Panc1 (cell line): Measurements from ENCODE around the gene PGAM1.
"Not testable (repeated sequence)": the region's sequence is repeated elsewhere in the genome, so short reads cannot be mapped to it uniquely, and the experiment has no call there.

Experiments used
- POLR2AphosphoS5 ChIP-seq: IDR thresholded peaks from 2 replicates; pipeline ENCODE4 v1.6.1; 2012; ENCODE audit warnings: mild to moderate bottlenecking, low read depth, low read length, moderate library complexity
- SIN3A ChIP-seq: IDR thresholded peaks from 2 replicates; pipeline ENCODE4 v1.6.1; 2012; ENCODE audit warnings: low read depth, mild to moderate bottlenecking, low read length, moderate library complexity, borderline replicate concordance; ENCODE audit not compliant: insufficient read depth
- TF ChIP-seq, protein P1 (sequence below): fragments of 450-650 bp; IDR thresholded peaks from 2 replicates; pipeline ENCODE4 v1.5.1; 2017; ENCODE audit warnings: mild to moderate bottlenecking
- TF ChIP-seq, protein P2 (sequence below), 2 experiments: IDR thresholded peaks; 2 replicates each; pipeline ENCODE4 v1.6.1; 2011 to 2012; ENCODE audit warnings: low read depth in 2 of 2, control low read depth in 1 of 2, low read length in 1 of 2, mild to moderate bottlenecking in 1 of 2, moderate library complexity in 1 of 2; ENCODE audit not compliant: insufficient read depth in 1 of 2

DNA sequence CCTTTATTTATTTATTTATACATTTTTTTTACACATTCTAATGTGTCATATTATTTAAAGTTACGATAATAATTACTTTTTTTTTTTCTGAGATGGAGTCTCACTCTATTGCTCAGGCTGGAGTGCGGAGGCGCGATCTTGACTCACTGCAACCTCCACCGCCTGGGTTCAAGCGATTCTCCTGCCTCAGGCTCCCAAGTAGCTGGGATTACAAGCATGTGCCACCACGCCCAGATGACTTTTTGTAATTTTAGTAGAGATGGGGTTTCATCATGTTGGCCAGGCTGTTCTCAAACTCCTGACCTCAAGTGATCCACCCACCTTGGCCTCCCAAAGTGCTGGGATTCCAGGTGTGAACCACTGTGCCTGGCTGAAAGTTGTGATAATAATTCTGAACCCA, 19.5 kb upstream of the PGAM1 start:
- TF ChIP-seq, protein P1, sequence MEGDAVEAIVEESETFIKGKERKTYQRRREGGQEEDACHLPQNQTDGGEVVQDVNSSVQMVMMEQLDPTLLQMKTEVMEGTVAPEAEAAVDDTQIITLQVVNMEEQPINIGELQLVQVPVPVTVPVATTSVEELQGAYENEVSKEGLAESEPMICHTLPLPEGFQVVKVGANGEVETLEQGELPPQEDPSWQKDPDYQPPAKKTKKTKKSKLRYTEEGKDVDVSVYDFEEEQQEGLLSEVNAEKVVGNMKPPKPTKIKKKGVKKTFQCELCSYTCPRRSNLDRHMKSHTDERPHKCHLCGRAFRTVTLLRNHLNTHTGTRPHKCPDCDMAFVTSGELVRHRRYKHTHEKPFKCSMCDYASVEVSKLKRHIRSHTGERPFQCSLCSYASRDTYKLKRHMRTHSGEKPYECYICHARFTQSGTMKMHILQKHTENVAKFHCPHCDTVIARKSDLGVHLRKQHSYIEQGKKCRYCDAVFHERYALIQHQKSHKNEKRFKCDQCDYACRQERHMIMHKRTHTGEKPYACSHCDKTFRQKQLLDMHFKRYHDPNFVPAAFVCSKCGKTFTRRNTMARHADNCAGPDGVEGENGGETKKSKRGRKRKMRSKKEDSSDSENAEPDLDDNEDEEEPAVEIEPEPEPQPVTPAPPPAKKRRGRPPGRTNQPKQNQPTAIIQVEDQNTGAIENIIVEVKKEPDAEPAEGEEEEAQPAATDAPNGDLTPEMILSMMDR: not testable (repeated sequence)
- not testable (repeated sequence) for TF ChIP-seq SIN3A, POLR2AphosphoS5
- TF ChIP-seq, protein P2, sequence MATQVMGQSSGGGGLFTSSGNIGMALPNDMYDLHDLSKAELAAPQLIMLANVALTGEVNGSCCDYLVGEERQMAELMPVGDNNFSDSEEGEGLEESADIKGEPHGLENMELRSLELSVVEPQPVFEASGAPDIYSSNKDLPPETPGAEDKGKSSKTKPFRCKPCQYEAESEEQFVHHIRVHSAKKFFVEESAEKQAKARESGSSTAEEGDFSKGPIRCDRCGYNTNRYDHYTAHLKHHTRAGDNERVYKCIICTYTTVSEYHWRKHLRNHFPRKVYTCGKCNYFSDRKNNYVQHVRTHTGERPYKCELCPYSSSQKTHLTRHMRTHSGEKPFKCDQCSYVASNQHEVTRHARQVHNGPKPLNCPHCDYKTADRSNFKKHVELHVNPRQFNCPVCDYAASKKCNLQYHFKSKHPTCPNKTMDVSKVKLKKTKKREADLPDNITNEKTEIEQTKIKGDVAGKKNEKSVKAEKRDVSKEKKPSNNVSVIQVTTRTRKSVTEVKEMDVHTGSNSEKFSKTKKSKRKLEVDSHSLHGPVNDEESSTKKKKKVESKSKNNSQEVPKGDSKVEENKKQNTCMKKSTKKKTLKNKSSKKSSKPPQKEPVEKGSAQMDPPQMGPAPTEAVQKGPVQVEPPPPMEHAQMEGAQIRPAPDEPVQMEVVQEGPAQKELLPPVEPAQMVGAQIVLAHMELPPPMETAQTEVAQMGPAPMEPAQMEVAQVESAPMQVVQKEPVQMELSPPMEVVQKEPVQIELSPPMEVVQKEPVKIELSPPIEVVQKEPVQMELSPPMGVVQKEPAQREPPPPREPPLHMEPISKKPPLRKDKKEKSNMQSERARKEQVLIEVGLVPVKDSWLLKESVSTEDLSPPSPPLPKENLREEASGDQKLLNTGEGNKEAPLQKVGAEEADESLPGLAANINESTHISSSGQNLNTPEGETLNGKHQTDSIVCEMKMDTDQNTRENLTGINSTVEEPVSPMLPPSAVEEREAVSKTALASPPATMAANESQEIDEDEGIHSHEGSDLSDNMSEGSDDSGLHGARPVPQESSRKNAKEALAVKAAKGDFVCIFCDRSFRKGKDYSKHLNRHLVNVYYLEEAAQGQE (IDR thresholded peaks at IDR 0.05; ENCODE audit: insufficient read depth in 1 of 2, low read depth in 2 of 2, low read length in 1 of 2): not testable (repeated sequence)
